HepG2 (cell line): ENCODE results near the gene CD58. TPM values are rescaled to one million over a fixed set of nuclear protein-coding genes. Genes with fewer than 3 reads are reported as not detected.
A peak's percentile ranks its signal among the peaks of the same experiment; 100 is the strongest.

ENCODE experiments used
- ATAC-seq: fragments of 200-7000 bp; cut with Tn5 transposase; 3 replicates; pipeline ENCODE4 v1.9.1; 2020; ENCODE audit warnings: mild to moderate bottlenecking, moderate library complexity
- BruUV-seq: library from RNA; stranded (reverse); fragments of 400-500 nt; replicated peaks from 2 replicates; lab custom pipeline; 2021; lab: Mats Ljungman, UMichigan
- CTCF ChIA-PET: fragments of 300-600 bp; formaldehyde crosslinking; extraction: SDS; loops from one replicate; lab custom pipeline; 2021; ENCODE audit warnings: low total read pairs, inconsistent platforms, low intra/inter-chr PET ratio; lab: Yijun Ruan, JAX
- POLR2A ChIA-PET: fragments of 350-600 bp; sonication (Branson Sonifier 250); formaldehyde crosslinking; loops from one replicate; lab custom pipeline; 2020; ENCODE audit warnings: antibody characterized with exemption, inconsistent platforms; lab: Yijun Ruan, JAX
- DNase-seq: peaks from one replicate; pipeline ENCODE4 v3.0.0-alpha.2; 2015; ENCODE audit warnings: low spot score
- FAIRE-seq: peaks from 3 replicates; lab custom pipeline; 2011; peaks lifted over from hg19 to GRCh38; lab: Jason Lieb, UNC
- H2AFZ ChIP-seq: one replicate; pipeline ENCODE4 v1.6.1; 2011; ENCODE audit warnings: low read length, inconsistent platforms
- H3K27ac ChIP-seq: fragments of 300-600 bp; 3 replicates; pipeline ENCODE4 v1.8.0; 2011; ENCODE audit warnings: mixed run types, mild to moderate bottlenecking, mixed read lengths, low read length, inconsistent platforms; ENCODE audit not compliant: insufficient read depth; ENCODE audit errors: extremely low read length
- H3K27me3 ChIP-seq, 2 experiments: fragments of 200-600 bp in 1 of 2; 2 replicates in 1 of 2; 3 replicates in 1 of 2; pipeline versions ENCODE4 v1.6.0 to v1.8.0; 2011; ENCODE audit warnings: low read length in 2 of 2, mild to moderate bottlenecking in 2 of 2, moderate library complexity in 2 of 2, inconsistent platforms in 1 of 2; ENCODE audit not compliant: insufficient read depth in 2 of 2, control insufficient read depth in 1 of 2
- H3K36me3 ChIP-seq, 2 experiments: fragments of 200-600 bp in 1 of 2; replicated peaks in 1 of 2; 2 replicates in 1 of 2; 3 replicates in 1 of 2; pipeline versions ENCODE4 v1.5.1 to v1.8.0; 2011; ENCODE audit warnings: low read length in 2 of 2, inconsistent platforms in 1 of 2; ENCODE audit not compliant: insufficient read depth in 2 of 2, control insufficient read depth in 1 of 2
- H3K4me1 ChIP-seq: 2 replicates; pipeline ENCODE4 v1.5.1; 2012; ENCODE audit warnings: low read length, inconsistent platforms; ENCODE audit not compliant: insufficient read depth
- H3K4me2 ChIP-seq: 2 replicates; pipeline ENCODE4 v1.6.0; 2011; ENCODE audit warnings: low read depth, low read length, inconsistent platforms
- H3K4me3 ChIP-seq, 3 experiments: fragments of 200-600 bp in 1 of 3; sonication (generic), shearing (Covaris generic) in 1 of 3; replicated peaks in 1 of 3; 2 replicates each; pipeline ENCODE4 v1.5.1; 2011 to 2016; ENCODE audit warnings: low read length in 3 of 3, inconsistent platforms in 2 of 3, low read depth in 2 of 3, mild to moderate bottlenecking in 2 of 3, control low read depth in 1 of 3, mixed read lengths in 1 of 3; ENCODE audit not compliant: insufficient read depth in 1 of 3
- H3K79me2 ChIP-seq: one replicate; pipeline ENCODE4 v1.6.1; 2011; ENCODE audit warnings: low read length, inconsistent platforms; ENCODE audit not compliant: insufficient read depth
- H3K9ac ChIP-seq: 2 replicates; pipeline ENCODE4 v1.6.0; 2011; ENCODE audit warnings: mild to moderate bottlenecking, low read depth, low read length, inconsistent platforms; ENCODE audit not compliant: insufficient read depth
- H3K9me3 ChIP-seq: 2 replicates; pipeline ENCODE4 v1.5.1; 2012; ENCODE audit warnings: mild to moderate bottlenecking, low read length
- H4K20me1 ChIP-seq: 2 replicates; pipeline ENCODE4 v1.6.0; 2011; ENCODE audit warnings: inconsistent platforms, mild to moderate bottlenecking, low read length, moderate library complexity; ENCODE audit not compliant: insufficient read depth
- AGO2 ChIP-seq: fragments of 200-400 bp; formaldehyde crosslinking; optimal IDR thresholded peaks from 2 replicates; pipeline ENCODE3; 2017; ENCODE audit warnings: mild to moderate bottlenecking, low read depth, low read length, moderate library complexity
- ELF3 ChIP-seq: IDR thresholded peaks from 2 replicates; pipeline ENCODE4 v1.6.1; 2016; ENCODE audit warnings: missing genetic modification reagents, missing compliant biosample characterization
- MED13 ChIP-seq: sonication (generic); formaldehyde crosslinking; IDR thresholded peaks from 2 replicates; pipeline ENCODE4 v1.5.0; 2020; ENCODE audit warnings: missing genetic modification reagents
- MEIS2 ChIP-seq: sonication (generic); formaldehyde crosslinking; IDR thresholded peaks from 2 replicates; pipeline ENCODE4 v1.9.0; 2021; ENCODE audit warnings: mild to moderate bottlenecking, missing genetic modification reagents
- RARA ChIP-seq: IDR thresholded peaks from 2 replicates; pipeline ENCODE4 v1.6.1; 2016; ENCODE audit warnings: missing genetic modification reagents, missing compliant biosample characterization
- RFXANK ChIP-seq: IDR thresholded peaks from 2 replicates; pipeline ENCODE4 v1.6.1; 2016
- SMC3 ChIP-seq: IDR thresholded peaks from 2 replicates; pipeline ENCODE4 v1.6.1; 2011; ENCODE audit warnings: low read length, improper control_type of control experiment
- SOX13 ChIP-seq, 3 experiments: fragments of 450-650 bp in 1 of 3; sonication (generic) in 1 of 3; formaldehyde crosslinking in 1 of 3; IDR thresholded peaks in 2 of 3; conservative IDR thresholded peaks in 1 of 3; 2 replicates each; pipeline versions ENCODE4 v1.5.0 to v1.6.1; 2016 to 2020; ENCODE audit warnings: antibody characterized with exemption in 1 of 3, mild to moderate bottlenecking in 1 of 3, missing compliant biosample characterization in 1 of 3, missing genetic modification reagents in 1 of 3, moderate library complexity in 1 of 3
- WGBS: methylation state at CpG from one replicate; pipeline ENCODE4 v1.1.6; 2017; ENCODE audit warnings: low lambda C conversion rate; 5-methylcytosine and 5-hydroxymethylcytosine counted together
- in situ Hi-C: cut with HindIII; loops from 2 replicates; pipeline ENCODE4 v1.10.0; 2017; ENCODE audit warnings: low pct_unique_long_range_greater_than_20kb; ENCODE audit not compliant: extremely low pct_ligation_motif_present
- intact Hi-C: fragments of 100-400 bp; cut with micrococcal nuclease; formaldehyde crosslinking; loops from one replicate; pipeline ENCODE4 v1.10.0; 2022; ENCODE audit not compliant: unreplicated experiment
- polyA plus RNA-seq, 8 experiments: library from polyadenylated mRNA; depleted of rRNA in 3 of 8; stranded (reverse) in 7 of 8; unstranded in 1 of 8; fragments of >200 nt; fragmentation: Illumina TruSeq in 4 of 8; extraction: Trizol in 4 of 8; gene quantifications; 2 replicates each; pipeline versions ENCODE4 v1.2.1 to v1.2.3, GENCODE V29; 2011 to 2016; ENCODE audit warnings: low read depth in 4 of 8, missing spikeins in 1 of 8, mixed read lengths in 1 of 8; ENCODE audit not compliant: insufficient read depth in 1 of 8
- total RNA-seq, 5 experiments: library from RNA; depleted of rRNA; stranded (reverse); fragments of >200 nt; fragmentation: Illumina TruSeq; extraction: Trizol; gene quantifications; 2 replicates each; pipeline ENCODE4 v1.2.3, GENCODE V29; 2016; ENCODE audit warnings: low read depth in 1 of 5
- TF ChIP-seq, protein P1 (sequence below): IDR thresholded peaks from 2 replicates; pipeline ENCODE4 v1.6.1; 2016; ENCODE audit warnings: missing compliant biosample characterization, missing genetic modification reagents, borderline replicate concordance
- TF ChIP-seq, protein P2 (sequence below): sonication (generic); formaldehyde crosslinking; IDR thresholded peaks from 2 replicates; pipeline ENCODE4 v1.5.0; 2020; ENCODE audit warnings: mild to moderate bottlenecking, missing genetic modification reagents

Gene CD58
- total and polyA plus RNA-seq, 2 of the 13 experiments (the other 11 are each of a cell fraction or from before 2014, with no cell fraction given): 9.4 to 13.5 TPM

DNA sequence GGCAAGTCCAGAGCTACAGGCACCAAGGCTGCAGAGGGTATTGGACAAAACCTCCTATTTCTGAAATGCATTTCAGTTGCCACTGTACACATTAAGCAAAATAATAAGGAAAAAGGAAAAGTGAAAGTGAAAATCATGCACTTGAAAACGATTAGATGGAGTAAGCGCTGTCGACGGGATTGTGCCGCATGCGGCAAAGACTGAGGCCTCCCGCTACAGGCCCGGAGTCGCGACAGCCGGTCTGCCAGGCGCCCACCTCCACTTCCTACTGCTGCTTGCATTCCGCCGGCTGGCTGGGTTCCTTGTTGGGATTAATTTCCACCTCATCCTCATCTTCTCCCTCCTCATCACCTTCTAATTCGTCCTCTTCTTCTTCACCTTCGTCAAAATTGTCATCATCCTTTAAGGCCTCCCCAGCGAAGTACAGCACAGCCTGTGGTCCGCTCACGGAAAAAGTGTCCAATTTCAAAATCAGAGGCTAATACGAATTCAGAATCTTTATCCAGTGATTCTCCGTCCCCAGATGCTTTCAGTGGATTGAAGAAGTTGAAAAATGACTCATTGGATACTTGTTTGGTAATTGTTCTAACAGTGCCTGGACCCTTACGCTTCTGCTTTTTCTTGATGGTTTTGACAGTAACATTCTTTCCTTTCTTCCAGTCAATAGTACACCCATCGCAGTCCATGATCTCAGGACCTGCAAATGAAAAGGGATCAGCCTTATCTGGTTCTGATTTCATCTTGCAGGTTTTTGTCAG is 38.0 kb downstream of the CD58 start:
- no peaks in the 10 kb centered on the region for H3K9me3 ChIP-seq
- no peak overlapping the region for H3K4me2 ChIP-seq
- CTCF ChIA-PET: no interaction called here
- no peak overlapping the region for H3K9ac ChIP-seq
- H3K27me3 ChIP-seq: no peaks in the 10 kb centered on the region
- no peak for ATAC-seq
- no TSS peak for BruUV-seq
- H2AFZ ChIP-seq: no peak overlapping the region
- intact Hi-C loops: no loop called here
- H4K20me1 ChIP-seq: peaks cover 14% of the 10 kb centered on the region
- POLR2A ChIA-PET: no interaction called here
- H3K79me2 ChIP-seq: peaks cover 9% of the 10 kb centered on the region
- whole genome bisulfite sequencing: 95% methylated on average over 23 of the region's 23 CpGs
- no peak overlapping the region for H3K4me3 ChIP-seq
- peaks cover 16 to 54% of the 10 kb centered on the region in 2 experiments; a peak in 4 of 5 replicates for H3K36me3 ChIP-seq
- no peak for TF ChIP-seq MEIS2 (CRISPR knock-in tag)
- TF ChIP-seq RFXANK (CRISPR knock-in tag): no peak
- TF ChIP-seq ELF3 (CRISPR knock-in tag): no peak
- no peak overlapping the region for H3K27ac ChIP-seq
- peaks cover 35% of the 10 kb centered on the region for H3K4me1 ChIP-seq
- DNase-seq: no peak
- no peak for FAIRE-seq
- in situ Hi-C loops: no loop called here

DNA sequence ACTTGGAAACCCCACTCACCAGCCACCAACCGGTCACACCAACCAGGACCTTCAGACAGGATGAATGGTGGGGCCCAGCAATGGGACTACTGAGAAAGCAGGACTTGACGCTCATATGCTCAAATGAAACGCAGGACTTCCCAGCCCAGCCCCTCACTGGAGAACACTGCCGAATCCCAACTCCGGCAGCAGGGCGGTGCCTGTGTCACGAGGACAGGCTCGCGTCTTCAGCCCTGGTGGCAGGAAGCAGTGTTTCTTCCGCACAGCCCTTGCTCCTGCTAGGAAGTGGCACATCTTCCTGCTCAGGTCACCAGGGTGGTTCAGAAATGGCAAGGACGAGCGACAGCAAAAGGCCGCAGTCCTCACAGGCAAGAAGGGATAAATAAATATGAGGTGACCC is 38.9 kb downstream of the CD58 start:
- H3K79me2 ChIP-seq: peaks cover 13% of the 10 kb centered on the region
- no peak for ATAC-seq
- peaks cover 19% of the 10 kb centered on the region for H4K20me1 ChIP-seq
- no peak overlapping the region for H3K9ac ChIP-seq
- 98% methylated on average over 13 of the region's 13 CpGs for WGBS
- peaks cover 15 to 48% of the 10 kb centered on the region in 2 experiments; a peak in 4 of 5 replicates for H3K36me3 ChIP-seq
- no peak for DNase-seq
- ChIA-PET POLR2A (no interaction called here), CTCF (no interaction called here)
- BruUV-seq: no TSS peak
- H3K27ac ChIP-seq: no peak overlapping the region
- intact Hi-C loops (no loop called here), in situ Hi-C loops (no loop called here)
- peaks cover 37% of the 10 kb centered on the region for H3K4me1 ChIP-seq
- no peak overlapping the region for H3K4me3 ChIP-seq
- H2AFZ ChIP-seq: no peak overlapping the region
- FAIRE-seq: no peak
- no peak overlapping the region for H3K4me2 ChIP-seq
- peaks cover 5% of the 10 kb centered on the region; the same call in 1 of the 2 replicates for H3K9me3 ChIP-seq
- H3K27me3 ChIP-seq: no peaks in the 10 kb centered on the region
- TF ChIP-seq RARA (no peak), SMC3 (no peak), MED13 (CRISPR knock-in tag) (no peak), AGO2 (peak; percentile 23), SOX13 (IDR thresholded peaks at IDR 0.05) (no peak), SOX13 (CRISPR knock-in tag; conservative IDR thresholded peaks at IDR 0.05 in 1 of 2, IDR thresholded peaks at IDR 0.05 in 1 of 2) (no peak)
- TF ChIP-seq, protein P1, sequence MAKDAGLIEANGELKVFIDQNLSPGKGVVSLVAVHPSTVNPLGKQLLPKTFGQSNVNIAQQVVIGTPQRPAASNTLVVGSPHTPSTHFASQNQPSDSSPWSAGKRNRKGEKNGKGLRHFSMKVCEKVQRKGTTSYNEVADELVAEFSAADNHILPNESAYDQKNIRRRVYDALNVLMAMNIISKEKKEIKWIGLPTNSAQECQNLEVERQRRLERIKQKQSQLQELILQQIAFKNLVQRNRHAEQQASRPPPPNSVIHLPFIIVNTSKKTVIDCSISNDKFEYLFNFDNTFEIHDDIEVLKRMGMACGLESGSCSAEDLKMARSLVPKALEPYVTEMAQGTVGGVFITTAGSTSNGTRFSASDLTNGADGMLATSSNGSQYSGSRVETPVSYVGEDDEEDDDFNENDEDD (CRISPR knock-in tag): no peak
- TF ChIP-seq, protein P2, sequence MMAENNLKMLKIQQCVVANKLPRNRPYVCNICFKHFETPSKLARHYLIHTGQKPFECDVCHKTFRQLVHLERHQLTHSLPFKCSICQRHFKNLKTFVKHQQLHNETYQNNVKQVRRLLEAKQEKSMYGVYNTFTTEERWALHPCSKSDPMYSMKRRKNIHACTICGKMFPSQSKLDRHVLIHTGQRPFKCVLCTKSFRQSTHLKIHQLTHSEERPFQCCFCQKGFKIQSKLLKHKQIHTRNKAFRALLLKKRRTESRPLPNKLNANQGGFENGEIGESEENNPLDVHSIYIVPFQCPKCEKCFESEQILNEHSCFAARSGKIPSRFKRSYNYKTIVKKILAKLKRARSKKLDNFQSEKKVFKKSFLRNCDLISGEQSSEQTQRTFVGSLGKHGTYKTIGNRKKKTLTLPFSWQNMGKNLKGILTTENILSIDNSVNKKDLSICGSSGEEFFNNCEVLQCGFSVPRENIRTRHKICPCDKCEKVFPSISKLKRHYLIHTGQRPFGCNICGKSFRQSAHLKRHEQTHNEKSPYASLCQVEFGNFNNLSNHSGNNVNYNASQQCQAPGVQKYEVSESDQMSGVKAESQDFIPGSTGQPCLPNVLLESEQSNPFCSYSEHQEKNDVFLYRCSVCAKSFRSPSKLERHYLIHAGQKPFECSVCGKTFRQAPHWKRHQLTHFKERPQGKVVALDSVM (CRISPR knock-in tag): no peak
